A549 treated with CpdA at 1 μM for 4 hours (cell line): ENCODE results near the gene AKR1D1. TPM values are rescaled to one million over a fixed set of nuclear protein-coding genes. Genes with fewer than 3 reads are reported as not detected.

Source experiments
- total RNA-seq: library from RNA; stranded (reverse); fragments of 200-300 nt; extraction: Qiagen RNA extraction; gene quantifications from 5 replicates; pipeline ENCODE4 v1.2.3, GENCODE V29; 2022; ENCODE audit warnings: low read depth

The AKR1D1 gene, protein sequence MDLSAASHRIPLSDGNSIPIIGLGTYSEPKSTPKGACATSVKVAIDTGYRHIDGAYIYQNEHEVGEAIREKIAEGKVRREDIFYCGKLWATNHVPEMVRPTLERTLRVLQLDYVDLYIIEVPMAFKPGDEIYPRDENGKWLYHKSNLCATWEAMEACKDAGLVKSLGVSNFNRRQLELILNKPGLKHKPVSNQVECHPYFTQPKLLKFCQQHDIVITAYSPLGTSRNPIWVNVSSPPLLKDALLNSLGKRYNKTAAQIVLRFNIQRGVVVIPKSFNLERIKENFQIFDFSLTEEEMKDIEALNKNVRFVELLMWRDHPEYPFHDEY
- not detected in 5 replicates for total RNA-seq

DNA sequence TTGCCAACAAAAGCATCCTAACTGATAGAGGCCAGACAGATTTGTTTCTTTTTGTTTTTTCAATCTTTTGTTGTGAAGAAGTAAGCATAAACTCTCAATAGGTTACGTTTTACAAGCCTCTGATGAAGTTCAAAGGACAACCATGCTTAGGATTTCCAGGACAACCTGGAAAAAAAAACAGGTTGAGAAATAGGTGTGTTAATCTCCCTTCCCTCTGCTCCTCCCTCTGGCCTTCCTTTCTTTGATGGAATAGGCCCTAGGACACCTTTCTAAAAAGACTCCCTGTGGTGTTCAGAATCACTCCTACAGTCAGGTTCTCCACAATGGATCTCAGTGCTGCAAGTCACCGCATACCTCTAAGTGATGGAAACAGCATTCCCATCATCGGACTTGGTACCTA lies at the start of gene AKR1D1:
TSS of gene AKR1D1 (plus strand) at position 264 of the 400 bp plus-strand sequence. CDS start at position 324, 60 bp downstream.

Other genes starting within 250 kb of the AKR1D1 start
- gene DGKI, start 229.5 kb upstream of the AKR1D1 start, total RNA-seq, result 0.24 to 0.59 TPM (median 0.31 TPM) in 5 replicates
- gene CREB3L2, start 74.4 kb upstream of the AKR1D1 start, total RNA-seq, result 26.3 to 41.0 TPM (median 33.8 TPM) in 5 replicates